Activated CD8-positive, alpha-beta memory T cell treated with anti-CD3 and anti-CD28 coated beads, Interleukin-2, amount 50 U/mL, for 1 hour (primary cell): ENCODE results near the gene STXBP4.

ENCODE experiments used
- DNase-seq: peaks from one replicate; pipeline ENCODE4 v3.0.0-alpha.2; 2020; ENCODE audit errors: extremely low read depth

The STXBP4 gene

GRCh38 chr17:55167024-55167725 is 198.6 kb downstream of the STXBP4 start:
- no peak for DNase-seq

DNA sequence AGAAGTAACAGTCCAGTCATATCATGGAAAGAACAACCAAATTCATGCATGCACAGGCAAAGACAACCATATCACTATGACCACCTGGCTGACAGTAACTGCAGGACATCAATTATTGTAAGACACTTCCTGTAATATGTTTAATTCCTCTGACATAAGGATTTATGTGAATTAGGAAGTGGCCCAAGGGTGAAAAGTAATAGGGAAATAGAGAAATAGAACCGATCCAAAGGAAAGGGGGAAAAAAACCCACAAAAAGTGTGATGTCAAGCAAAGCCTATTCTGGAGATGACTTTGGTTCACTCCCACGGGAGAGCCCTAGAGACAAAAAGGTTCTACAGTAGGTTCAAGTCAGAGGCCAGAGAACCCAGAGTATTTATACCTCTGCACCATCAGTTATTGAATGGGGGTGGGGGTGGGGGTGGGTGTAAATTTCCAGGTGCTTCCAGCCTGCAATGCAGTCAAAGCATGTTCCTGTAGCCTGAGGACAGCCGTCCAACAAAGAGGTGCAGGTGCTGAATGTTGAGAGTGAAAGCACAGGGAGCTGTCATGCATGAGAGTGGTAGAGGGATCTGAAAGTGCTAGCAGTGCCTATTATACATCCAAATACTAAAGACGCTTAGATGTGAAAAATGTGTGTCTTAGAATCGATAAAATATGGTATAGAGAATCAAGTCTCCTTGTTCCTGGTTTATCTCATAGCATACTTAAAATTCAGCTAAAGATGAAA is 200.6 kb downstream of the STXBP4 start:
- DNase-seq = no peak

GRCh38 chr17:55171634-55172328 is 203.2 kb downstream of the STXBP4 start:
- no peak for DNase-seq

GRCh38 chr17:55172612-55173011 is 204.0 kb downstream of the STXBP4 start:
- DNase-seq = no peak

GRCh38 chr17:55174133-55174532 is 205.6 kb downstream of the STXBP4 start:
- no peak for DNase-seq

DNA sequence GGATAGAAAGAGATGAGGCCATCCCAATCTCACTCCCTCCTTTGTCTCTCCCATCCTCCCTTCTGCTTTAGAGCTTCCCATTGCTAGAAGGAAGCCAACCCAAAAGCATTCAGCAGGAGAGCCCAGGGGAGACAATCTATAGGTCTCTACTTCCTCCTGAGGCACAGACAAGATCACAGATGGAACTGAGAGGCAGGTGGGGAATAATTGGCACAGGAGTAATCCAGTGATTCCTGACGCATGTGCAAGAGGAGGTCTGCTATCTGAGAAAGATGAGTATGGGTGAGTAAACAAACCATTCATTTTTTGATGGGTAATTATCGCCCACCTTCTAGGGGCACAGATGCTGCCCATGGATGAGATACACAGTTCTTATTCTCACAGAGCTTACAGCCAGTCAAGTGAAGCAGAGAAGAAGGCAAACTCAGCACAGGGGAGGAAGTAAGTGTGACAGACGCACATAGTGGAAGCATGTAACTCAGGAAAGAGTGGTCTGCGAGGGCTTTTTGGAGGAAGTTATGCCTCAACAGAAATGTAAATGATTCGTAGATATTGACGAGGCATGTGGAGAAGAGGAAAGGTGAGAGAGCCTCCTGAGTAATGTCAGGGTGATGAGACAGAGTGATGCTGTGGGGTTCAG is 207.3 kb downstream of the STXBP4 start:
- DNase-seq = no peak

GRCh38 chr17:55177159-55177854 is 208.7 kb downstream of the STXBP4 start:
- DNase-seq = no peak

- DNase-seq = no peak
Observed at GRCh38 chr17:55177855-55178217, 209.3 kb downstream of the STXBP4 start.

GRCh38 chr17:55186937-55187770 is 218.6 kb downstream of the STXBP4 start:
- DNase-seq = no peak

DNA sequence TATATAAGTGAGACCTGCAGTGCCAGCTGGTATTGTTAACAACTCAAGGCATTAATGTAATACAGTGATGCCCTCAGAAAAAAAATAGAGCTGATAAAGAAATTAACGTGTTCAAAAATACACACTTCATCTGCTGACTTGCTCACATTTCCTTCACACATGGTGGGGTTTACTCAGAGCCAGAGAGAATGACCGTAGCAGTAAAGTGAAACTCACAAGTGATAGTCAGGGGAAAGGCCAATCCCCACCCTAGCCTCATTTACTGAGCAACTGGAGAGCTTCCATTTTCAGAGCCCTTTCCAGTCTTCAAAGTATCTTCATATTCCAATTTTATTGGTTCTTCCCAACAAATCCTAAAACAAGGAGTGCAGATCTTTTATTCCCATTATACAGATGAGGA is 222.2 kb downstream of the STXBP4 start:
- DNase-seq = no peak

DNA sequence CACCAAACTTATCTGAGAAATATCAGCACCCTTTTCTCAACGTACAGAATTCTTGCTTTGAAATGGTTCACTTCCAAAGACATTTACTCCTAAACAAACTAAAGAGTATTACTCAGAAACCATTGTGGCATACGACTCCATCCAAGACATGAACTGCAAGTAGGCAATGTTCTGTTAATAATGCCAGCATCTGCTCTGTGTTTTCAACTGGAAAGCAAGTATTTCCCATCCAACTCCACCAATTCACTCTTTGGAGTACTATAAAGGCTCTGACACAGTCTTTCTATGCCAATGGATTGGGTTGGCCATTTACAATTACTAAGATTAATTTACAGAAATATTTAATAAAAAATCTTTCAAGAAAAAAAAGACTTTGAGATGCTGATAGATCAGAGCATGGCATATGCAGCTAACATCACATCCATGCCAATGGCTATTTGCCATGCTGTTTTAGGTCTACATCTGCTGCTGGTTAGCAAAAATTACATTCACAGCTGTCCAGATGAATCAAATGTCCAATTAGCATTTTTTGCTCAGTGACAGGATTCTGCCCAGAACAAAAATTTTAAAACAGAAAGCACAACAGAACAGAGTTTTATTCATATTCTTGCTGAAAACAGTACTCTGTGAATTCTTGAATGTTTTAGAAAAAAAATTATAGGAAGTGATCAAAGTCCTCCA is 230.3 kb downstream of the STXBP4 start:
- no peak for DNase-seq

DNA sequence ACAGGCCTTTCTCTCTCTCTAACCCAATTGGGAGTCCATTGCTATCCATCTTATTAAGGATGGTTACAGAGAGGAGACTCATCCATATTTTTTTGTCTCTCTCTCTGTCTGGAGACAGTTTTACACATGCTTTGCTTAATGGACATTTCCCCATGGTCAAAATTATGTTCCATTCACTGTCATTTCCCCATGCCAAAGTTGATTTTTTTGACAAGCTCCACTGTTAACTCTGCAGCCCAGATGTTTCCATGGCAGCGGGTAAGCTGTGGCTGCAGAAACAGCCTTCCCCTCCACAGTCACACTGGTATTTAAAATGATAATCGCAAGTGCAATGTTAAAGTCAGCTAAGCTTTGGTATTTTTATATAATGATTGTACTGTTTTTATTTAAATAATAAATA is 232.3 kb downstream of the STXBP4 start:
- no peak for DNase-seq

- no peak for DNase-seq
Observed at GRCh38 chr17:55201308-55201932, 232.9 kb downstream of the STXBP4 start.

GRCh38 chr17:55202896-55203295 is 234.3 kb downstream of the STXBP4 start:
- no peak for DNase-seq

DNA sequence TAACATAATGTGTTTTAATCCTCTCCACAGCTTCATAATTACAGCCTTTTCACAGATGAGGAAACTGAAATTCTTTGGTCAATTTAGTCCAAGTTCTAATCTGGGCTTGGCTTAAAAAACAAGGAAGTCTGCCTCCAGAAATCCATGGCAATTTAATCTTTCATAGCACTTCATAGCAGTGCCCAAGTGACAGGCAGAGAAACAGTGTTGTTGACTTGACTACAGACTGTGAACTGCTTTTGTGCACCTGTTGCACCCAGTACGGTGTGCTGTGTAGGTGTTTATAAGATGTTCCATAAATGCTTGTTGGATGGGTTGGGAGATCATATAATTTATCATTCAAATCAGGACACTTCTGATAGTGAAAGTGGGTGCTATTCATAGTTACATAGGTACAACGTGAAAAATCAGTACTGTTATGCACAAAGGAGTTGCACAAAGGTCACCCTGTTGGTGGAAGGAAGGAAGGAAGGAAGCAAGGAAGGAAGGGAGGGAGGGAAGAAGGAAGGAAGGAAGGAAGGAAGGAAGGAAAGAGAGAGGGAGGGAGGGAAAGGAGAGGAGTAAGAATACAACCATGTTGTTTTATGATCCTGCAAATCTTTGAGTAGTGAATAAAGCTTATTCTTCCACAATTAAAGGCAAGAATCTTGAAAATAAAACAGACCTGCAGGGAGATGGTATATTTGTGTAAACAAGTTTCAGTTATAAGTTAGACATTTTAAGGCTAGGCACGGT is 239.7 kb downstream of the STXBP4 start:
- no peak for DNase-seq

GRCh38 chr17:55210292-55210691 is 241.7 kb downstream of the STXBP4 start:
- no peak for DNase-seq

DNA sequence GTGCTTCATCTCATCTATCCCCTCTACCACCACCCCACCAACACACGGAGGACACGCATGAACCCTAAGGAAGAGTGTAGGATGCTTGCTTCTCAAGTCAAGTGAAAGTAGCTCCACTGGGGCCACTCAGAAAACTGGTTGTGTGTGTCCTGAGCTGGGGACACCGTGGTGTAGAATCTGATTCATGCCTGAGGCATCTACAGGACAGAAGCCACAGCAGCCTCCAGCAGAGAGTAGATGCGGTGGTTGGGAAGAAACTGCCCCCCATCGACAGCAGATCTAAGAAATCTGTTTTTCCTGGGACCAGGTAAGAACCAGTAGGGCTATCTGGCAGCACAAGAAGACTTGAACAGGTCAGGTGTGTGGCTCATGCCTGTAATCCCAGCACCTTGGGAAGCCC is 244.3 kb downstream of the STXBP4 start:
- no peak for DNase-seq

GRCh38 chr17:55215711-55216110 is 247.1 kb downstream of the STXBP4 start:
- no peak for DNase-seq

DNA sequence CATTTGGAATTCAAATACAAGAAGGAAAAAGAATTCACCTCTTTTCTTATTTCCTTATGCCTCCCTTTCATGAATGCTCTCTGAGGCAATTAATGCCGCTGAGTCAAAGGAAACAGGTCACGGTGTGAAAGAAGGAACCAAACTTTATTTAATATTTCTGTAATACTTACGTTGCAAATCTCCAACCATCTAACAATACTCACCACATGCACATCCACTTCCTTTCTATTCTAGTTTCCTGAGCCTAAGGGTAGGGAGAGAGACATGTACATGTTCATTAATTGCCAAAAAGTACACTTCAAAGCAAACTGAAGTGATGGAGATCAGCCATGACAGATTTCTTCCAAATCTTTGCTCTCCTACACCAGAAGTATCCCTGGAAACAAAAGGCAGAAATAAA is 248.3 kb downstream of the STXBP4 start:
- DNase-seq = no peak
